ENCODE results near the gene STK32C.

- TF ChIP-seq CTCF (IDR thresholded peaks at IDR 0.05) (no peak), ZFX (IDR thresholded peaks at IDR 0.05; ENCODE audit: borderline replicate concordance) (no peak)
Observed at GRCh38 chr10:132306864-132307751, 642 bp downstream of the STK32C start.

All from 22Rv1 (cell line).